Measurements from ENCODE around the gene NES. TPM values are rescaled to one million over a fixed set of nuclear protein-coding genes. Genes with fewer than 3 reads are reported as not detected.

The NES gene
- total and polyA plus RNA-seq, 2 of the 8 experiments (the other 6 are each of a cell fraction or from before 2014, with no cell fraction given) = 13.3 to 135 TPM

DNA sequence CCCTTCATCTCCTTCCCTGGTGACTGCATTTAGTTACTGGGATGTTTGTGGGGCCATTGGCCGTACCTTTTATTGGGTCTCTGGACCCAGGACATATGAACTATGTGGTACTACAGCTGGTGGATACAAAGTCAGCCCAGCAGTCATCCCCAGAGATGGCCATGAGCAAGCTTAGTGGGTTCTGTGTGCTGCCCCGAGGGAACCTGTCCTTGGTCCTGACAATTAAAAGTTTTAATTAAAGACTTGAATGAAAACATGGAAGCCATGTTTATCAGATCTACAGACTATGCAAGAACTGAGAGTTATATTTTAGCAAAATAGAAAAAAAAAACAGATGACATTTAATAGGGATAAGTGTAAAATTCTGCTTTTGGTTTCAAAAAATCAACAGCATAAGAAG, 2.8 kb upstream of the NES start:
- FAIRE-seq (no peak), DNase-seq (ENCODE audit: low read depth in 1 of 2, low spot score in 2 of 2) (no peak)
- no peak overlapping the region for H4K91ac ChIP-seq (replicated peaks; ENCODE audit: insufficient read length, low read length)
- no peak overlapping the region for H2BK15ac ChIP-seq (ENCODE audit: low read length)
- H3K4ac ChIP-seq (replicated peaks; ENCODE audit: insufficient read length, low read depth, low read length) = no peak overlapping the region
- no peak overlapping the region for H2BK20ac ChIP-seq (ENCODE audit: low read length)
- no peak overlapping the region for H4K5ac ChIP-seq (ENCODE audit: insufficient read length, low read depth, low read length)
- no peak overlapping the region for H3K9ac ChIP-seq (replicated peaks in 1 of 4; ENCODE audit: extremely low read depth in 1 of 4, low read depth in 3 of 4, low read length in 3 of 4)
- no peak overlapping the region for H3K4me3 ChIP-seq (ENCODE audit: extremely low read depth in 1 of 4, insufficient read depth in 2 of 4, low read depth in 3 of 4, low read length in 4 of 4)
- no peaks in the 10 kb centered on the region; a peak in 1 of 8 replicates for H3K36me3 ChIP-seq (ENCODE audit: control insufficient read depth in 2 of 4, insufficient read depth in 4 of 4, low read length in 3 of 4)
- H3K23ac ChIP-seq (ENCODE audit: insufficient read length) = no peak overlapping the region
- no peak overlapping the region for H3K56ac ChIP-seq (replicated peaks; ENCODE audit: insufficient read length, low read depth, low read length)
- no peak overlapping the region for H4K8ac ChIP-seq (ENCODE audit: extremely low read depth, insufficient read depth, low read length)
- peaks cover 5 to 21% of the 10 kb centered on the region in 2 experiments; a peak in 3 of 4 replicates for H3K79me2 ChIP-seq (ENCODE audit: control insufficient read depth in 1 of 2, insufficient read depth in 2 of 2, low read length in 2 of 2)
- H3K4me1 ChIP-seq (replicated peaks in 1 of 4; ENCODE audit: control insufficient read depth in 3 of 4, insufficient read depth in 4 of 4, low read length in 3 of 4) = peaks cover 4 to 21% (median 12%) of the 10 kb centered on the region in 4 experiments
- POLR2A ChIA-PET (ENCODE audit: partially characterized antibody) = interaction anchor here (0.8 to 13.8 kb wide), 4 partner anchors 10 to 48 kb away, joined by 3 to 419 read pairs (median 106); partner anchors contain the start of genes ISG20L2 and METTL25B
- no peak overlapping the region for H3K4me2 ChIP-seq (ENCODE audit: insufficient read depth in 1 of 2, low read depth in 2 of 2, low read length in 2 of 2)
- peaks cover 0 to 3% of the 10 kb centered on the region in 2 experiments for H4K20me1 ChIP-seq (replicated peaks in 1 of 2; ENCODE audit: control insufficient read depth in 1 of 2, insufficient read depth in 2 of 2, low read length in 2 of 2)
- 89% methylated on average over 2 of the region's 2 CpGs; no CpG with 5 or more reads in 1 of the 2 experiments for WGBS, 2 experiments (ENCODE audit: extremely low coverage in 1 of 2, insufficient coverage in 1 of 2, insufficient read length in 1 of 2, insufficient replicate concordance in 2 of 2, low coverage in 1 of 2, low lambda C conversion rate in 2 of 2, missing lambda C conversion rate in 1 of 2)
- no peak overlapping the region for H2BK120ac ChIP-seq (replicated peaks; ENCODE audit: low read depth, low read length)
- no peak overlapping the region for H2BK12ac ChIP-seq (ENCODE audit: low read depth, low read length)
- H3K18ac ChIP-seq (ENCODE audit: extremely low read depth, low read length) = no peak overlapping the region
- peaks cover 15% of the 10 kb centered on the region for H3K23me2 ChIP-seq (ENCODE audit: low read depth, low read length)
- no peak overlapping the region for H2BK5ac ChIP-seq (ENCODE audit: low read depth, low read length)
- H2AFZ ChIP-seq (ENCODE audit: low read length) = no peak overlapping the region
- no peak overlapping the region for H2AK5ac ChIP-seq (ENCODE audit: low read depth, low read length)
- H3K14ac ChIP-seq (ENCODE audit: insufficient read length) = no peak overlapping the region
- CTCF ChIA-PET (ENCODE audit: partially characterized antibody) = interaction anchor here (0.6 to 66.0 kb wide), 7 partner anchors 7 to 290 kb away, joined by 5 to 4284 read pairs (median 158); partner anchors contain the start of genes BCAN, CRABP2, HAPLN2 and ISG20L2
- TF ChIP-seq CBX8 (IDR thresholded peaks at IDR 0.05; ENCODE audit: borderline replicate concordance, low read depth, low read length) (no peak), RNF2 (IDR thresholded peaks at IDR 0.05; ENCODE audit: borderline replicate concordance, low read depth, low read length, missing control alignments, poor library complexity, severe bottlenecking) (no peak), SRF (IDR thresholded peaks at IDR 0.05; ENCODE audit: low read depth, low read length) (no peak), RFX5 (IDR thresholded peaks at IDR 0.05; ENCODE audit: borderline replicate concordance, low read depth, low read length) (no peak), SP4 (IDR thresholded peaks at IDR 0.05; ENCODE audit: low read length) (no peak), CHD1 (IDR thresholded peaks at IDR 0.05; ENCODE audit: low read depth, low read length) (no peak), CHD2 (IDR thresholded peaks at IDR 0.05; ENCODE audit: low read length) (no peak), CBX5 (IDR thresholded peaks at IDR 0.05; ENCODE audit: low read depth, low read length) (no peak), PHF8 (conservative IDR thresholded peaks at IDR 0.05; ENCODE audit: low read depth, low read length) (no peak), GTF2F1 (IDR thresholded peaks at IDR 0.05; ENCODE audit: borderline replicate concordance, low read depth, low read length) (no peak), TAF1 (IDR thresholded peaks at IDR 0.05; ENCODE audit: low read depth, low read length) (no peak)
- peaks cover 6% of the 10 kb centered on the region; the same call in 1 of the 2 replicates for H3K79me1 ChIP-seq (ENCODE audit: low read depth, low read length)
- no peaks in the 10 kb centered on the region for H3K9me3 ChIP-seq (ENCODE audit: insufficient read depth in 2 of 2, low read depth in 1 of 2, low read length in 1 of 2)
- no peaks in the 10 kb centered on the region; a peak in 2 of 7 replicates for H3K27me3 ChIP-seq (replicated peaks in 1 of 4; ENCODE audit: control insufficient read depth in 3 of 4, extremely low read depth in 1 of 4, insufficient read depth in 3 of 4, low read length in 3 of 4)
- H3K27ac ChIP-seq (ENCODE audit: low read depth, low read length) = no peak overlapping the region
